GM23338 (cell line): ENCODE data around the gene LIPH. TPM values are rescaled to one million over a fixed set of nuclear protein-coding genes. Genes with fewer than 3 reads are reported as not detected.

ENCODE experiments used
- ATAC-seq: fragments of 200-7000 bp; cut with Tn5 transposase; 3 replicates; pipeline ENCODE4 v1.9.1; 2020
- DNase-seq: peaks from one replicate; pipeline ENCODE4 v3.0.0-alpha.2; 2015; ENCODE audit warnings: low spot score
- H2AFZ ChIP-seq: fragments of 200-600 bp; sonication (generic); 2 replicates; pipeline ENCODE4 v1.8.0; 2016; ENCODE audit warnings: antibody characterized with exemption, mild to moderate bottlenecking, moderate library complexity
- H3F3A ChIP-seq: fragments of 200-600 bp; sonication (generic); replicated peaks from 2 replicates; pipeline ENCODE4 v1.8.0; 2017; ENCODE audit warnings: antibody characterized with exemption, mixed run types, low read depth
- H3K27ac ChIP-seq: fragments of 200-600 bp; sonication (generic); 2 replicates; pipeline ENCODE4 v1.6.1; 2016; ENCODE audit warnings: low read depth
- H3K27me3 ChIP-seq: fragments of 200-600 bp; sonication (generic); 2 replicates; pipeline ENCODE4 v1.8.0; 2016; ENCODE audit warnings: mild to moderate bottlenecking, mixed run types, moderate library complexity; ENCODE audit not compliant: insufficient read depth
- H3K36me3 ChIP-seq: fragments of 200-600 bp; sonication (generic); 2 replicates; pipeline ENCODE4 v1.8.0; 2016; ENCODE audit warnings: mild to moderate bottlenecking; ENCODE audit not compliant: insufficient read depth
- H3K4me1 ChIP-seq: fragments of 200-600 bp; sonication (generic); 2 replicates; pipeline ENCODE4 v1.8.0; 2016; ENCODE audit warnings: mild to moderate bottlenecking, moderate library complexity; ENCODE audit not compliant: insufficient read depth
- H3K4me2 ChIP-seq: fragments of 200-600 bp; sonication (generic); 2 replicates; pipeline ENCODE4 v1.7.1; 2017; ENCODE audit warnings: mixed run types
- H3K4me3 ChIP-seq: fragments of 200-600 bp; sonication (generic); 2 replicates; pipeline ENCODE4 v1.6.1; 2016; ENCODE audit warnings: mixed run types
- H3K79me2 ChIP-seq: fragments of 200-600 bp; sonication (generic); replicated peaks from 2 replicates; pipeline ENCODE4 v1.8.0; 2017; ENCODE audit warnings: mild to moderate bottlenecking; ENCODE audit not compliant: insufficient read depth
- H3K9me2 ChIP-seq: fragments of 200-600 bp; sonication (generic); 2 replicates; pipeline ENCODE4 v1.8.0; 2017; ENCODE audit not compliant: insufficient read depth
- H4K20me1 ChIP-seq: fragments of 200-600 bp; sonication (generic); replicated peaks from 2 replicates; pipeline ENCODE4 v1.8.0; 2017; ENCODE audit warnings: mild to moderate bottlenecking; ENCODE audit not compliant: insufficient read depth
- H3K27ac Mint-ChIP-seq: 2 replicates; pipeline ENCODE4 v1.8.0; 2020; ENCODE audit warnings: inconsistent platforms, mild to moderate bottlenecking, moderate library complexity, mixed read lengths
- H3K27me3 Mint-ChIP-seq: 3 replicates; pipeline ENCODE4 v1.8.0; 2022; ENCODE audit warnings: low read depth, mild to moderate bottlenecking, moderate library complexity, mixed read lengths, inconsistent platforms; ENCODE audit not compliant: insufficient read depth, poor library complexity
- H3K36me3 Mint-ChIP-seq: 3 replicates; pipeline ENCODE4 v1.8.0; 2021; ENCODE audit warnings: low read depth, mild to moderate bottlenecking, inconsistent platforms, moderate library complexity, mixed read lengths
- H3K4me1 Mint-ChIP-seq: 3 replicates; pipeline ENCODE4 v1.8.0; 2020; ENCODE audit warnings: mild to moderate bottlenecking, inconsistent platforms, mixed read lengths
- H3K4me3 Mint-ChIP-seq: 3 replicates; pipeline ENCODE4 v1.8.0; 2021; ENCODE audit warnings: moderate library complexity, mild to moderate bottlenecking, inconsistent platforms, mixed read lengths
- H3K9me3 Mint-ChIP-seq: 3 replicates; pipeline ENCODE4 v1.8.0; 2020; ENCODE audit warnings: moderate library complexity, mild to moderate bottlenecking, inconsistent platforms, mixed read lengths
- CREB1 ChIP-seq: fragments of 250-450 bp; sonication (Bioruptor Pico); IDR thresholded peaks from 2 replicates; pipeline ENCODE4 v1.5.0; 2020; ENCODE audit warnings: low read depth, mild to moderate bottlenecking, moderate library complexity
- EZH2 ChIP-seq: fragments of 200-600 bp; sonication (generic); IDR thresholded peaks from one replicate; pipeline ENCODE4 v1.8.0; 2017; ENCODE audit warnings: antibody characterized with exemption, mild to moderate bottlenecking, low read depth; ENCODE audit not compliant: unreplicated experiment
- JUNB ChIP-seq: IDR thresholded peaks from one replicate; pipeline ENCODE4 v1.6.1; 2016; ENCODE audit warnings: antibody characterized with exemption; ENCODE audit not compliant: unreplicated experiment
- NANOG ChIP-seq: IDR thresholded peaks from 2 replicates; pipeline ENCODE4 v1.6.1; 2016; ENCODE audit warnings: antibody characterized with exemption, borderline replicate concordance
- POLR2AphosphoS5 ChIP-seq: IDR thresholded peaks from 2 replicates; pipeline ENCODE4 v1.6.1; 2016; ENCODE audit warnings: antibody characterized with exemption, low read depth
- STAT1 ChIP-seq: IDR thresholded peaks from one replicate; pipeline ENCODE4 v1.6.1; 2016; ENCODE audit warnings: antibody characterized with exemption; ENCODE audit not compliant: unreplicated experiment
- ZNF114 ChIP-seq: fragments of 250-450 bp; sonication (Bioruptor Pico); IDR thresholded peaks from 2 replicates; pipeline ENCODE4 v1.5.0; 2020; ENCODE audit warnings: mild to moderate bottlenecking, moderate library complexity
- ZNF331 ChIP-seq: fragments of 250-450 bp; sonication (Bioruptor Pico); IDR thresholded peaks from 2 replicates; pipeline ENCODE4 v1.5.0; 2020; ENCODE audit warnings: low read depth, mild to moderate bottlenecking, moderate library complexity
- polyA plus RNA-seq: library from polyadenylated mRNA; unstranded; fragments of >200 nt; fragmentation: Nextera tagmentation; extraction: Ambion mirVana; gene quantifications from 2 replicates; pipeline ENCODE4 v1.2.1, GENCODE V29; 2016
- total RNA-seq: library from RNA; depleted of rRNA; stranded (reverse); fragments of >200 nt; shearing (Covaris generic); gene quantifications from 2 replicates; pipeline ENCODE4 v1.2.3, GENCODE V29; 2014
- TF ChIP-seq, protein P1 (sequence below): IDR thresholded peaks from 2 replicates; pipeline ENCODE4 v1.6.1; 2016; ENCODE audit warnings: antibody characterized with exemption
- TF ChIP-seq, protein P2 (sequence below), 2 experiments: fragments of 200-600 bp in 1 of 2; sonication (generic) in 1 of 2; conservative IDR thresholded peaks; 2 replicates each; pipeline versions ENCODE4 v1.5.1 to v1.6.1; 2016 to 2017; ENCODE audit warnings: antibody characterized with exemption in 2 of 2, low read depth in 2 of 2, mild to moderate bottlenecking in 2 of 2, moderate library complexity in 1 of 2
- TF ChIP-seq, protein P3 (sequence below): IDR thresholded peaks from one replicate; pipeline ENCODE4 v1.6.1; 2018; ENCODE audit warnings: antibody characterized with exemption; ENCODE audit not compliant: unreplicated experiment
- TF ChIP-seq, protein P4 (sequence below): fragments of 250-450 bp; sonication (Bioruptor Pico); IDR thresholded peaks from 2 replicates; pipeline ENCODE4 v1.5.0; 2020; ENCODE audit warnings: mild to moderate bottlenecking, moderate library complexity

Gene LIPH
- total and polyA plus RNA-seq, 2 experiments from 2014 or later = 0.03 to 0.16 TPM

DNA sequence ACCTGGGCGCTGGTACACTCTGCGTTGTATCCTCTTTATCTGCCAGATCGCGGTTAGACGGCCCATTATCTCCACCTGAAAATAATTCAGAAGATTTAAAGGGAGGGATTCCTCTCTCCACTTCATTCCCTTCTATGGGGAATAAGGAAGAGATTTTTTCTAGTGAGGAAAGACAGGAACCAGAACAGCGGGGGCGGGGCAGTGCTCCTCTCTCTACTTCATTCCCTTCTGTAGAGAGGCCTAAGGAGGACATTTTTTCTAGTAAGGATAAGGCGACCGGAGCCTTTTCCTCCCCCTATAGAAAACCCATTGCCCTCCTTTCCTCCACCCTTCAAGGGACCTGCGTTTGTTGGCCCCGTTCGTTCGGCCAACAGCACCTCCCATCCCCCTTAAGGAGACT, 8.3 kb upstream of the LIPH start:
- H3K27ac Mint-ChIP-seq = no peak overlapping the region; the same call in 1 of the 2 replicates
- H3K36me3 Mint-ChIP-seq = no peaks in the 10 kb centered on the region
- H3K4me1 Mint-ChIP-seq = peaks cover 38% of the 10 kb centered on the region
- Histone ChIP-seq H3K79me2 (no peaks in the 10 kb centered on the region), H3K27me3 (no peaks in the 10 kb centered on the region), H3K4me2 (peak overlapping the region; percentile 46), H3K36me3 (no peaks in the 10 kb centered on the region), H3K27ac (no peak overlapping the region), H3K4me1 (peaks cover 32% of the 10 kb centered on the region), H4K20me1 (no peaks in the 10 kb centered on the region), H3K4me3 (0 out of 2 replicates have a peak overlapping the region, but pooled peaks have one; percentile 10), H2AFZ (peak overlapping the region; percentile 78; the same call in 1 of the 2 replicates), H3F3A (0 out of 2 replicates have a peak, but pooled peaks cover 4% of the 10 kb centered on the region), H3K9me2 (no peaks in the 10 kb centered on the region)
- H3K27me3 Mint-ChIP-seq = peaks cover 6% of the 10 kb centered on the region
- no peak overlapping the region for H3K4me3 Mint-ChIP-seq
- ATAC-seq = peak; percentile 24
- no peaks in the 10 kb centered on the region for H3K9me3 Mint-ChIP-seq
- DNase-seq = peak; percentile 57
- TF ChIP-seq EZH2 (no peak), POLR2AphosphoS5 (no peak), NANOG (no peak), ZNF331 (CRISPR knock-in tag) (no peak), CREB1 (CRISPR knock-in tag) (no peak), STAT1 (no peak), JUNB (no peak), ZNF114 (CRISPR knock-in tag) (no peak)
- TF ChIP-seq, protein P1, sequence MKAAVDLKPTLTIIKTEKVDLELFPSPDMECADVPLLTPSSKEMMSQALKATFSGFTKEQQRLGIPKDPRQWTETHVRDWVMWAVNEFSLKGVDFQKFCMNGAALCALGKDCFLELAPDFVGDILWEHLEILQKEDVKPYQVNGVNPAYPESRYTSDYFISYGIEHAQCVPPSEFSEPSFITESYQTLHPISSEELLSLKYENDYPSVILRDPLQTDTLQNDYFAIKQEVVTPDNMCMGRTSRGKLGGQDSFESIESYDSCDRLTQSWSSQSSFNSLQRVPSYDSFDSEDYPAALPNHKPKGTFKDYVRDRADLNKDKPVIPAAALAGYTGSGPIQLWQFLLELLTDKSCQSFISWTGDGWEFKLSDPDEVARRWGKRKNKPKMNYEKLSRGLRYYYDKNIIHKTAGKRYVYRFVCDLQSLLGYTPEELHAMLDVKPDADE = no peak
- TF ChIP-seq, protein P2, sequence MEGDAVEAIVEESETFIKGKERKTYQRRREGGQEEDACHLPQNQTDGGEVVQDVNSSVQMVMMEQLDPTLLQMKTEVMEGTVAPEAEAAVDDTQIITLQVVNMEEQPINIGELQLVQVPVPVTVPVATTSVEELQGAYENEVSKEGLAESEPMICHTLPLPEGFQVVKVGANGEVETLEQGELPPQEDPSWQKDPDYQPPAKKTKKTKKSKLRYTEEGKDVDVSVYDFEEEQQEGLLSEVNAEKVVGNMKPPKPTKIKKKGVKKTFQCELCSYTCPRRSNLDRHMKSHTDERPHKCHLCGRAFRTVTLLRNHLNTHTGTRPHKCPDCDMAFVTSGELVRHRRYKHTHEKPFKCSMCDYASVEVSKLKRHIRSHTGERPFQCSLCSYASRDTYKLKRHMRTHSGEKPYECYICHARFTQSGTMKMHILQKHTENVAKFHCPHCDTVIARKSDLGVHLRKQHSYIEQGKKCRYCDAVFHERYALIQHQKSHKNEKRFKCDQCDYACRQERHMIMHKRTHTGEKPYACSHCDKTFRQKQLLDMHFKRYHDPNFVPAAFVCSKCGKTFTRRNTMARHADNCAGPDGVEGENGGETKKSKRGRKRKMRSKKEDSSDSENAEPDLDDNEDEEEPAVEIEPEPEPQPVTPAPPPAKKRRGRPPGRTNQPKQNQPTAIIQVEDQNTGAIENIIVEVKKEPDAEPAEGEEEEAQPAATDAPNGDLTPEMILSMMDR (conservative IDR thresholded peaks at IDR 0.05; ENCODE audit: low read depth in 2 of 2) = no peak
- TF ChIP-seq, protein P3, sequence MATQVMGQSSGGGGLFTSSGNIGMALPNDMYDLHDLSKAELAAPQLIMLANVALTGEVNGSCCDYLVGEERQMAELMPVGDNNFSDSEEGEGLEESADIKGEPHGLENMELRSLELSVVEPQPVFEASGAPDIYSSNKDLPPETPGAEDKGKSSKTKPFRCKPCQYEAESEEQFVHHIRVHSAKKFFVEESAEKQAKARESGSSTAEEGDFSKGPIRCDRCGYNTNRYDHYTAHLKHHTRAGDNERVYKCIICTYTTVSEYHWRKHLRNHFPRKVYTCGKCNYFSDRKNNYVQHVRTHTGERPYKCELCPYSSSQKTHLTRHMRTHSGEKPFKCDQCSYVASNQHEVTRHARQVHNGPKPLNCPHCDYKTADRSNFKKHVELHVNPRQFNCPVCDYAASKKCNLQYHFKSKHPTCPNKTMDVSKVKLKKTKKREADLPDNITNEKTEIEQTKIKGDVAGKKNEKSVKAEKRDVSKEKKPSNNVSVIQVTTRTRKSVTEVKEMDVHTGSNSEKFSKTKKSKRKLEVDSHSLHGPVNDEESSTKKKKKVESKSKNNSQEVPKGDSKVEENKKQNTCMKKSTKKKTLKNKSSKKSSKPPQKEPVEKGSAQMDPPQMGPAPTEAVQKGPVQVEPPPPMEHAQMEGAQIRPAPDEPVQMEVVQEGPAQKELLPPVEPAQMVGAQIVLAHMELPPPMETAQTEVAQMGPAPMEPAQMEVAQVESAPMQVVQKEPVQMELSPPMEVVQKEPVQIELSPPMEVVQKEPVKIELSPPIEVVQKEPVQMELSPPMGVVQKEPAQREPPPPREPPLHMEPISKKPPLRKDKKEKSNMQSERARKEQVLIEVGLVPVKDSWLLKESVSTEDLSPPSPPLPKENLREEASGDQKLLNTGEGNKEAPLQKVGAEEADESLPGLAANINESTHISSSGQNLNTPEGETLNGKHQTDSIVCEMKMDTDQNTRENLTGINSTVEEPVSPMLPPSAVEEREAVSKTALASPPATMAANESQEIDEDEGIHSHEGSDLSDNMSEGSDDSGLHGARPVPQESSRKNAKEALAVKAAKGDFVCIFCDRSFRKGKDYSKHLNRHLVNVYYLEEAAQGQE = no peak
- TF ChIP-seq, protein P4, sequence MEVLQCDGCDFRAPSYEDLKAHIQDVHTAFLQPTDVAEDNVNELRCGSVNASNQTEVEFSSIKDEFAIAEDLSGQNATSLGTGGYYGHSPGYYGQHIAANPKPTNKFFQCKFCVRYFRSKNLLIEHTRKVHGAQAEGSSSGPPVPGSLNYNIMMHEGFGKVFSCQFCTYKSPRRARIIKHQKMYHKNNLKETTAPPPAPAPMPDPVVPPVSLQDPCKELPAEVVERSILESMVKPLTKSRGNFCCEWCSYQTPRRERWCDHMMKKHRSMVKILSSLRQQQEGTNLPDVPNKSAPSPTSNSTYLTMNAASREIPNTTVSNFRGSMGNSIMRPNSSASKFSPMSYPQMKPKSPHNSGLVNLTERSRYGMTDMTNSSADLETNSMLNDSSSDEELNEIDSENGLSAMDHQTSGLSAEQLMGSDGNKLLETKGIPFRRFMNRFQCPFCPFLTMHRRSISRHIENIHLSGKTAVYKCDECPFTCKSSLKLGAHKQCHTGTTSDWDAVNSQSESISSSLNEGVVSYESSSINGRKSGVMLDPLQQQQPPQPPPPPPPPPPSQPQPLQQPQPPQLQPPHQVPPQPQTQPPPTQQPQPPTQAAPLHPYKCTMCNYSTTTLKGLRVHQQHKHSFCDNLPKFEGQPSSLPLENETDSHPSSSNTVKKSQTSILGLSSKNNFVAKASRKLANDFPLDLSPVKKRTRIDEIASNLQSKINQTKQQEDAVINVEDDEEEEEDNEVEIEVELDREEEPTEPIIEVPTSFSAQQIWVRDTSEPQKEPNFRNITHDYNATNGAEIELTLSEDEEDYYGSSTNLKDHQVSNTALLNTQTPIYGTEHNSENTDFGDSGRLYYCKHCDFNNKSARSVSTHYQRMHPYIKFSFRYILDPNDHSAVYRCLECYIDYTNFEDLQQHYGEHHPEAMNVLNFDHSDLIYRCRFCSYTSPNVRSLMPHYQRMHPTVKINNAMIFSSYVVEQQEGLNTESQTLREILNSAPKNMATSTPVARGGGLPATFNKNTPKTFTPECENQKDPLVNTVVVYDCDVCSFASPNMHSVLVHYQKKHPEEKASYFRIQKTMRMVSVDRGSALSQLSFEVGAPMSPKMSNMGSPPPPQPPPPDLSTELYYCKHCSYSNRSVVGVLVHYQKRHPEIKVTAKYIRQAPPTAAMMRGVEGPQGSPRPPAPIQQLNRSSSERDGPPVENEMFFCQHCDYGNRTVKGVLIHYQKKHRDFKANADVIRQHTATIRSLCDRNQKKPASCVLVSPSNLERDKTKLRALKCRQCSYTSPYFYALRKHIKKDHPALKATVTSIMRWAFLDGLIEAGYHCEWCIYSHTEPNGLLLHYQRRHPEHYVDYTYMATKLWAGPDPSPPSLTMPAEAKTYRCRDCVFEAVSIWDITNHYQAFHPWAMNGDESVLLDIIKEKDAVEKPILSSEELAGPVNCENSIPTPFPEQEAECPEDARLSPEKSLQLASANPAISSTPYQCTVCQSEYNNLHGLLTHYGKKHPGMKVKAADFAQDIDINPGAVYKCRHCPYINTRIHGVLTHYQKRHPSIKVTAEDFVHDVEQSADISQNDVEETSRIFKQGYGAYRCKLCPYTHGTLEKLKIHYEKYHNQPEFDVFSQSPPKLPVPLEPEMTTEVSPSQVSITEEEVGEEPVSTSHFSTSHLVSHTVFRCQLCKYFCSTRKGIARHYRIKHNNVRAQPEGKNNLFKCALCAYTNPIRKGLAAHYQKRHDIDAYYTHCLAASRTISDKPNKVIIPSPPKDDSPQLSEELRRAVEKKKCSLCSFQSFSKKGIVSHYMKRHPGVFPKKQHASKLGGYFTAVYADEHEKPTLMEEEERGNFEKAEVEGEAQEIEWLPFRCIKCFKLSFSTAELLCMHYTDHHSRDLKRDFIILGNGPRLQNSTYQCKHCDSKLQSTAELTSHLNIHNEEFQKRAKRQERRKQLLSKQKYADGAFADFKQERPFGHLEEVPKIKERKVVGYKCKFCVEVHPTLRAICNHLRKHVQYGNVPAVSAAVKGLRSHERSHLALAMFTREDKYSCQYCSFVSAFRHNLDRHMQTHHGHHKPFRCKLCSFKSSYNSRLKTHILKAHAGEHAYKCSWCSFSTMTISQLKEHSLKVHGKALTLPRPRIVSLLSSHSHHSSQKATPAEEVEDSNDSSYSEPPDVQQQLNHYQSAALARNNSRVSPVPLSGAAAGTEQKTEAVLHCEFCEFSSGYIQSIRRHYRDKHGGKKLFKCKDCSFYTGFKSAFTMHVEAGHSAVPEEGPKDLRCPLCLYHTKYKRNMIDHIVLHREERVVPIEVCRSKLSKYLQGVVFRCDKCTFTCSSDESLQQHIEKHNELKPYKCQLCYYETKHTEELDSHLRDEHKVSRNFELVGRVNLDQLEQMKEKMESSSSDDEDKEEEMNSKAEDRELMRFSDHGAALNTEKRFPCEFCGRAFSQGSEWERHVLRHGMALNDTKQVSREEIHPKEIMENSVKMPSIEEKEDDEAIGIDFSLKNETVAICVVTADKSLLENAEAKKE (CRISPR knock-in tag) = no peak
